ENCODE results near the gene LBR.

The LBR gene

GRCh38 chr1:225464851-225465792 lies 37.3 kb upstream of the LBR start:
- FAIRE-seq, result no peak
- DNase-seq (ENCODE audit: low spot score), result no peak

- no peak for FAIRE-seq
- DNase-seq (ENCODE audit: low spot score), result no peak
Observed at GRCh38 chr1:225462714-225463574, 35.1 kb upstream of the LBR start.

- DNase-seq (ENCODE audit: low spot score), result no peak
- FAIRE-seq, result no peak
Observed at GRCh38 chr1:225462429-225462713, 34.5 kb upstream of the LBR start.

GRCh38 chr1:225461533-225462428 lies 33.9 kb upstream of the LBR start:
- DNase-seq (ENCODE audit: low spot score), result no peak
- no peak for FAIRE-seq

- peak; percentile 63 for DNase-seq (ENCODE audit: low spot score)
- peak; percentile 75 for FAIRE-seq
Observed at GRCh38 chr1:225460737-225461532, 33.1 kb upstream of the LBR start.

GRCh38 chr1:225460021-225460736 lies 32.3 kb upstream of the LBR start:
- no peak for DNase-seq (ENCODE audit: low spot score)
- no peak for FAIRE-seq

- DNase-seq (ENCODE audit: low spot score) (no peak), FAIRE-seq (no peak)
Observed at GRCh38 chr1:225458222-225458631, 30.4 kb upstream of the LBR start.

GRCh38 chr1:225454733-225455132 lies 26.9 kb upstream of the LBR start:
- DNase-seq (ENCODE audit: low spot score), result peak; percentile 98
- FAIRE-seq, result peak; percentile 98

GRCh38 chr1:225453797-225454648 lies 26.2 kb upstream of the LBR start:
- DNase-seq (ENCODE audit: low spot score) (peak; percentile 45), FAIRE-seq (no peak)

- FAIRE-seq (no peak), DNase-seq (ENCODE audit: low spot score) (no peak)
Observed at GRCh38 chr1:225451840-225452515, 24.1 kb upstream of the LBR start.

GRCh38 chr1:225451340-225451739 lies 23.5 kb upstream of the LBR start:
- FAIRE-seq (peak; percentile 75), DNase-seq (ENCODE audit: low spot score) (peak; percentile 47)

GRCh38 chr1:225450491-225451191 lies 22.8 kb upstream of the LBR start:
- FAIRE-seq, result no peak
- no peak for DNase-seq (ENCODE audit: low spot score)

GRCh38 chr1:225449774-225450173 lies 21.9 kb upstream of the LBR start:
- FAIRE-seq (no peak), DNase-seq (ENCODE audit: low spot score) (no peak)

GRCh38 chr1:225449261-225449660 lies 21.4 kb upstream of the LBR start:
- FAIRE-seq (peak; percentile 93), DNase-seq (ENCODE audit: low spot score) (peak; percentile 95)

- no peak for FAIRE-seq
- no peak for DNase-seq (ENCODE audit: low spot score)
Observed at GRCh38 chr1:225448146-225448805, 20.4 kb upstream of the LBR start.

- no peak for FAIRE-seq
- no peak for DNase-seq (ENCODE audit: low spot score)
Observed at GRCh38 chr1:225447650-225448089, 19.8 kb upstream of the LBR start.

- DNase-seq (ENCODE audit: low spot score), result no peak
- FAIRE-seq, result no peak
Observed at GRCh38 chr1:225446981-225447615, 19.3 kb upstream of the LBR start.

Measured in RCC 7860 (cell line).